GM19238 (cell line): ENCODE data around the gene LCOR.

Source experiments
- DNase-seq: peaks from one replicate; pipeline ENCODE4 v3.0.0; 2011; ENCODE audit warnings: low spot score; ENCODE audit not compliant: insufficient read length

Gene LCOR

GRCh38 chr10:96984541-96985131 lies 152.5 kb downstream of the LCOR start:
- DNase-seq = peak; percentile 50

- no peak for DNase-seq
Measured at GRCh38 chr10:96986200-96986856, 154.2 kb downstream of the LCOR start.

- no peak for DNase-seq
Measured at GRCh38 chr10:96987141-96987841, 155.2 kb downstream of the LCOR start.

GRCh38 chr10:96987842-96988175 lies 155.7 kb downstream of the LCOR start:
- DNase-seq = no peak

GRCh38 chr10:96988426-96988825 lies 156.3 kb downstream of the LCOR start:
- DNase-seq = no peak

- no peak for DNase-seq
Measured at GRCh38 chr10:96991313-96991841, 159.3 kb downstream of the LCOR start.

GRCh38 chr10:96992721-96993120 lies 160.6 kb downstream of the LCOR start:
- no peak for DNase-seq

GRCh38 chr10:96995851-96996250 lies 163.8 kb downstream of the LCOR start:
- DNase-seq = no peak

GRCh38 chr10:96996275-96996965 lies 164.3 kb downstream of the LCOR start:
- DNase-seq = no peak

- no peak for DNase-seq
Measured at GRCh38 chr10:96998329-96998888, 166.3 kb downstream of the LCOR start.

- no peak for DNase-seq
Measured at GRCh38 chr10:96999337-96999736, 167.2 kb downstream of the LCOR start.

- DNase-seq = no peak
Measured at GRCh38 chr10:96999987-97000386, 167.9 kb downstream of the LCOR start.

- DNase-seq = no peak
Measured at GRCh38 chr10:97000487-97001182, 168.5 kb downstream of the LCOR start.

GRCh38 chr10:97001183-97001991 lies 169.3 kb downstream of the LCOR start:
- DNase-seq = no peak

- no peak for DNase-seq
Measured at GRCh38 chr10:97002670-97003069, 170.6 kb downstream of the LCOR start.

- no peak for DNase-seq
Measured at GRCh38 chr10:97003151-97003803, 171.2 kb downstream of the LCOR start.

- no peak for DNase-seq
Measured at GRCh38 chr10:97003804-97004201, 171.7 kb downstream of the LCOR start.

- DNase-seq = no peak
Measured at GRCh38 chr10:97004591-97004990, 172.5 kb downstream of the LCOR start.

- DNase-seq = no peak
Measured at GRCh38 chr10:97005349-97005748, 173.3 kb downstream of the LCOR start.

- DNase-seq = no peak
Measured at GRCh38 chr10:97006364-97006763, 174.3 kb downstream of the LCOR start.
